ENCODE measurements around the gene RTTN. TPM values are rescaled to one million over a fixed set of nuclear protein-coding genes. Genes with fewer than 3 reads are reported as not detected.

Gene RTTN
- total RNA-seq, 1 donor from 2014 or later = 21.0 TPM

GRCh38 chr18:70030728-70031127, 174.8 kb downstream of the RTTN start:
- Mint-ChIP-seq H3K27me3 (ENCODE audit: unreplicated experiment) (no peaks in the 10 kb centered on the region), H3K4me1 (ENCODE audit: low read depth, unreplicated experiment) (no peaks in the 10 kb centered on the region), H3K36me3 (ENCODE audit: unreplicated experiment) (peaks cover 6% of the 10 kb centered on the region), H3K9me3 (ENCODE audit: unreplicated experiment) (no peaks in the 10 kb centered on the region), H3K4me3 (ENCODE audit: unreplicated experiment) (no peak overlapping the region), H3K27ac (ENCODE audit: unreplicated experiment) (no peak overlapping the region)
- TF ChIP-seq CTCF (IDR thresholded peaks at IDR 0.05; ENCODE audit: partially characterized antibody, unreplicated experiment) = no peak
- no peak for DNase-seq

- Mint-ChIP-seq H3K27ac (ENCODE audit: unreplicated experiment) (no peak overlapping the region), H3K4me1 (ENCODE audit: low read depth, unreplicated experiment) (no peaks in the 10 kb centered on the region), H3K9me3 (ENCODE audit: unreplicated experiment) (no peaks in the 10 kb centered on the region), H3K4me3 (ENCODE audit: unreplicated experiment) (no peak overlapping the region), H3K36me3 (ENCODE audit: unreplicated experiment) (peaks cover 6% of the 10 kb centered on the region), H3K27me3 (ENCODE audit: unreplicated experiment) (no peaks in the 10 kb centered on the region)
- DNase-seq = no peak
- no peak for TF ChIP-seq CTCF (IDR thresholded peaks at IDR 0.05; ENCODE audit: partially characterized antibody, unreplicated experiment)
These were observed 176.3 kb downstream of the RTTN start for GRCh38 chr18:70029163-70029562.

- TF ChIP-seq CTCF (IDR thresholded peaks at IDR 0.05; ENCODE audit: partially characterized antibody, unreplicated experiment) = no peak
- Mint-ChIP-seq H3K27ac (ENCODE audit: unreplicated experiment) (no peak overlapping the region), H3K36me3 (ENCODE audit: unreplicated experiment) (peaks cover 6% of the 10 kb centered on the region), H3K4me3 (ENCODE audit: unreplicated experiment) (no peak overlapping the region), H3K27me3 (ENCODE audit: unreplicated experiment) (no peaks in the 10 kb centered on the region), H3K9me3 (ENCODE audit: unreplicated experiment) (no peaks in the 10 kb centered on the region), H3K4me1 (ENCODE audit: low read depth, unreplicated experiment) (no peaks in the 10 kb centered on the region)
- no peak for DNase-seq
These were observed 176.8 kb downstream of the RTTN start for GRCh38 chr18:70028734-70029133.

GRCh38 chr18:70028084-70028483, 177.4 kb downstream of the RTTN start:
- H3K4me3 Mint-ChIP-seq (ENCODE audit: unreplicated experiment) = no peak overlapping the region
- no peak for DNase-seq

GRCh38 chr18:70025580-70025979, 179.9 kb downstream of the RTTN start:
- no peaks in the 10 kb centered on the region for H3K9me3 Mint-ChIP-seq (ENCODE audit: unreplicated experiment)
- H3K27ac Mint-ChIP-seq (ENCODE audit: unreplicated experiment) = no peak overlapping the region
- H3K36me3 Mint-ChIP-seq (ENCODE audit: unreplicated experiment) = no peaks in the 10 kb centered on the region
- no peak for DNase-seq
- H3K4me1 Mint-ChIP-seq (ENCODE audit: low read depth, unreplicated experiment) = no peaks in the 10 kb centered on the region
- H3K4me3 Mint-ChIP-seq (ENCODE audit: unreplicated experiment) = no peak overlapping the region
- TF ChIP-seq CTCF (IDR thresholded peaks at IDR 0.05; ENCODE audit: partially characterized antibody, unreplicated experiment) = no peak
- no peaks in the 10 kb centered on the region for H3K27me3 Mint-ChIP-seq (ENCODE audit: unreplicated experiment)

More at GRCh38 chr18:70028084-70028483, 177.4 kb downstream of the RTTN start:
- Mint-ChIP-seq H3K9me3 (ENCODE audit: unreplicated experiment) (no peaks in the 10 kb centered on the region), H3K27ac (ENCODE audit: unreplicated experiment) (no peak overlapping the region), H3K4me1 (ENCODE audit: low read depth, unreplicated experiment) (no peaks in the 10 kb centered on the region), H3K27me3 (ENCODE audit: unreplicated experiment) (no peaks in the 10 kb centered on the region), H3K36me3 (ENCODE audit: unreplicated experiment) (peaks cover 3% of the 10 kb centered on the region)
- TF ChIP-seq CTCF (IDR thresholded peaks at IDR 0.05; ENCODE audit: partially characterized antibody, unreplicated experiment) = no peak

Measured in glutamatergic neuron (in vitro differentiated cells).